Stimulated activated naive CD8-positive, alpha-beta T cell treated with anti-CD3 and anti-CD28 coated beads, Interleukin-15, amount 100 ng/mL, for 72 hours (primary cell): Measurements from ENCODE around the gene TMEM238.

Source experiments
- ATAC-seq: fragments of 150-1000 bp; cut with Tn5 transposase; 2 replicates; pipeline ENCODE4 v1.10.0; 2021; ENCODE audit warnings: mild to moderate bottlenecking, moderate library complexity
- DNase-seq, 2 donors: peaks; one replicate each; pipeline ENCODE4 v3.0.0; 2021 to 2022
- H3K27ac Mint-ChIP-seq, 2 donors: one replicate each; pipeline ENCODE4 v1.8.0; 2022; ENCODE audit warnings: mild to moderate bottlenecking in 2 of 2, mixed read lengths in 2 of 2, moderate library complexity in 2 of 2
- H3K27me3 Mint-ChIP-seq: one replicate; pipeline ENCODE4 v1.8.0; 2022; ENCODE audit warnings: mixed read lengths
- H3K4me1 Mint-ChIP-seq: one replicate; pipeline ENCODE4 v1.8.0; 2022; ENCODE audit warnings: mild to moderate bottlenecking, mixed read lengths
- H3K4me3 Mint-ChIP-seq, 2 donors: one replicate each; pipeline ENCODE4 v1.8.0; 2022; ENCODE audit warnings: mild to moderate bottlenecking in 2 of 2, mixed read lengths in 2 of 2, moderate library complexity in 1 of 2
- H3K9me3 Mint-ChIP-seq, 2 donors: one replicate each; pipeline ENCODE4 v1.8.0; 2022; ENCODE audit warnings: mixed read lengths in 2 of 2

TMEM238 gene

DNA sequence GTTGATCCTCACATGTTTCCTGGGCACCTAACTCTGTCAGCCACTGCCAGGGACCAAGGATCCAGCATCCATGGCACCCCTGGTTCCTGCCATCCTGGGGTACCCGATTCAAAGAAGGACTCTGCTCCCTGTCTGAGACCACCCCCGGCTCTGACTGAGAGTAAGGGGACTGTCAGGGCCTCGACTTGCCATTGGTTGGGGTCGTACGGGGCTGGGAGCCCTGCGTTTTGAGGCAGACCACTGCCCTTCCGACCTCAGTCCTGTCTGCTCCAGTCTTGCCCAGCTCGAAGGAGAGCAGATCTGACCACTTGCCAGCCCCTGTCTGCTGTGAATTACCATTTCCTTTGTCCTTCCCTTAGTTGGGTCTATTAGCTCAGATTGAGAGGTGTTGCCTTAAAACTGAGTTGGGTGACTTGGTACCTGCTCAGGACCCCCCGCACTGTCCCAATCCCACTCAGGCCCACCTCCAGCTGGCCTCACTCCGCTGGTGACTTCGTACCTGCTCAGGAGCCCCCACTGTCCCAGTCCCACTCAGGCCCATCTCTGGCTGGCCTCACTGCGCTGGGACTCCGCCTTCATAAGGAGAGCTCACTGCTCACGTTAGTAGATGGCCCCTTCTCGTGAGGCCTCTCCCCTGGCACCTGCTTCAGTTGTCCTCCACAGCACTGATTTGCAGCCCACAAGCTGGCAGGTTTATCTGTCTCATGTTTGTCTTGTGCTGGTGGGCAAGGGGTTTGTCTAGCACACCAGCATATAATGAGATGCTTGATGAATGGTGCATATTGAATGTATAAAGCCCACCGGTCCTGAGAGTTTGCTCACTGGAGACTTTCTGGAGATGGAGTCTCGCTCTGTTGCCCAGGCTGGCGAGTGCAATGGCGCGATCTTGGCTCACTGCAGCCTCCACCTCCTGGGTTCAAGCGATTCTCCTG, 5.6 kb upstream of the TMEM238 start:
- DNase-seq (no peak), ATAC-seq (no peak)
- peak overlapping the region; percentile 58 to 83 for H3K27ac Mint-ChIP-seq

DNA sequence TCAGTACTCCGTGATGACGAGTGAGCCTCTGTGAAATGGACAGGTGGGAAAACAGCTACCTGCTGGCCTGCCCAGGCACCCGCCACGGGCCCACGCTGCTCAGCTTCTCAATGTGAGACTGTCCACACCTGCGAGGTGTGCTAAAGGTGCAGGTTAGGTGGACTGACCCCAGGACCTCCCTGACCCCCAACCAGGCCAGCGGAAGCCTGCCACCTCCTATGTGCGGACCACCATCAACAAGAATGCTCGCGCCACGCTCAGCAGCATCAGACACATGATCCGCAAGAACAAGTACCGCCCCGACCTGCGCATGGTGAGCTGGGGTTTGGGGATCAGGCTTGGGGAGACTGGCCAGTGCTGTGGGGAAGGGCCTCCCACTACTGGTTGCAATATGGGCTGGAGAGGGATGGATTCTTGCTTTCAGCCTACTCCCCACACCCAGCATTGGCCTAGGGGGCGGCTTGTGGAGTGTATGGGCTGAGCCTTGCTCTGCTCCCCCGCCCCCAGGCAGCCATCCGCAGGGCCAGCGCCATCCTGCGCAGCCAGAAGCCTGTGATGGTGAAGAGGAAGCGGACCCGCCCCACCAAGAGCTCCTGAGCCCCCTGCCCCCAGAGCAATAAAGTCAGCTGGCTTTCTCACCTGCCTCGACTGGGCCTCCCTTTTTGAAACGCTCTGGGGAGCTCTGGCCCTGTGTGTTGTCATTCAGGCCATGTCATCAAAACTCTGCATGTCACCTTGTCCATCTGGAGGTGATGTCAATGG, 3.8 kb upstream of the TMEM238 start:
- H3K4me1 Mint-ChIP-seq = peaks cover 69% of the 10 kb centered on the region
- H3K27me3 Mint-ChIP-seq = no peaks in the 10 kb centered on the region
- H3K9me3 Mint-ChIP-seq = no peaks in the 10 kb centered on the region
- DNase-seq (no peak), ATAC-seq (no peak)
- peak overlapping the region; percentile 76 to 79 for H3K27ac Mint-ChIP-seq
- H3K4me3 Mint-ChIP-seq = peak overlapping the region; percentile 93 to 98

More for the DNA sequence above, 5.6 kb upstream of the TMEM238 start:
- Mint-ChIP-seq H3K27me3 (no peaks in the 10 kb centered on the region), H3K4me1 (peaks cover 66% of the 10 kb centered on the region), H3K4me3 (peak overlapping the region; percentile 23 to 68), H3K9me3 (no peaks in the 10 kb centered on the region)

DNA sequence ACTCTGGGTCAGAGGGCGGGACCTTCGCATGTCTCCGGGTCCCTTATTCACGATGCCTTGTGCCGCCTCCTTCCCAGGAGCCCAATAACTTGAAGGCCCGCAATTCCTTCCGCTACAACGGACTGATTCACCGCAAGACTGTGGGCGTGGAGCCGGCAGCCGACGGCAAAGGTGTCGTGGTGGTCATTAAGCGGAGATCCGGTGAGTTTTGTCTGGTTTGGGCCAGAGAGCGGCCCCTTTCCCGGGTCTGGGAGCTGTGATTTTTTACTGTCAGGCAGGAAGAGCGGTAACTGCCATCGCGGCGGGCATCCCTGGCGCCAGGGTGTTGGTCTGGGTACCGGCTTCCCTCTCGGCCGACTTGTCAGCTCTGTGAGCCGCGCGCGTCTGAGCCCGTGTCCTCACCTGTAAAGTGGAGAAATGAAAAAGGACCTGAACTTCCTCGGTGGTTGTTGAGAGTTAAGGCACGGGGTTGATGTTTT, 2.4 kb upstream of the TMEM238 start:
- DNase-seq (no peak), ATAC-seq (no peak)
- peak overlapping the region; percentile 93 to 98 for H3K4me3 Mint-ChIP-seq
- peaks cover 80% of the 10 kb centered on the region for H3K4me1 Mint-ChIP-seq
- H3K9me3 Mint-ChIP-seq = peaks cover 0 to 4% of the 10 kb centered on the region in 2 donors
- peak overlapping the region; percentile 99 for H3K27ac Mint-ChIP-seq
- H3K27me3 Mint-ChIP-seq = no peaks in the 10 kb centered on the region

DNA sequence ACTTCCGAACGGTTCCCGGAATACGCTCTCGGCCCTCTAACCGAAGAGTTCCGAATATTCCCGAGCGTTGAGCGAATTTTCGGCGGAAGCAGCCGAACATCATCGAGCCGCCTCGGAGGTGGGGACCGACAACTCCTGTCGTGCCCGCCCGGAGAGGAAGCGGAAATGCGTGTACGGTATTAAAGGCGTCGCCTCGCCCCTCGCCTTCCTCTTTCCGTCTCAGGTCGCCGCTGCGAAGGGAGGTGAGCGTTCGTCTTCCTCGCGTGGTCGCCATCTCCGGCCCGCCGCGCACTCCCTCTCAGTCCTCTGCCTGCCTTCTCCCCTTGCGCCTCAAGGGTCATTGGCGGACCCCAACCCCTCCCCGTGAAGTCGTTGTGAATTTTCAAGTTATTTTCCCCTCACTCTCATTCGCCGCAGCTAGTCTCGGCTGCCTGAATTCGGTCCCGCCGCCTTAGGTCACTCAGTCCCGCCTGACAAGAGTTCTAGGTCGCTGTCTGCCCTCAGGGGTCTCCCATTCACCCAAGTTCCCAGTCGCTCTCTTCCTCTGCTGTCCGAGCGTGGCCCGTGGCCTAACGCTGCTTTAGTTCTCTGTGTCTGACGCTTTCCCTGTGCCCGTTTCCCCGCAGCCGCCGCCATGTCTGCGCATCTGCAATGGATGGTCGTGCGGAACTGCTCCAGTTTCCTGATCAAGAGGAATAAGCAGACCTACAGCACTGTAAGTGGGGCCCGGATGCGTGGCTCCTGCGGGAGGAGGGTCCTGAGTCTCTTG, 1.8 kb upstream of the TMEM238 start, which contains the start of gene RPL28:
RPL28 (plus strand) TSS at position 209 of the 769 bp plus-strand sequence; CDS start at position 635, 426 bp downstream.
- ATAC-seq = peak; percentile 79
- DNase-seq = peak; percentile 99
- Mint-ChIP-seq H3K9me3 (peaks cover 0 to 4% of the 10 kb centered on the region in 2 donors), H3K27ac (peak within 1 kb of the TSS; percentile 99), H3K4me3 (peak within 1 kb of the TSS; percentile 93 to 98), H3K4me1 (peaks cover 82% of the 10 kb centered on the region), H3K27me3 (no peaks in the 10 kb centered on the region)

DNA sequence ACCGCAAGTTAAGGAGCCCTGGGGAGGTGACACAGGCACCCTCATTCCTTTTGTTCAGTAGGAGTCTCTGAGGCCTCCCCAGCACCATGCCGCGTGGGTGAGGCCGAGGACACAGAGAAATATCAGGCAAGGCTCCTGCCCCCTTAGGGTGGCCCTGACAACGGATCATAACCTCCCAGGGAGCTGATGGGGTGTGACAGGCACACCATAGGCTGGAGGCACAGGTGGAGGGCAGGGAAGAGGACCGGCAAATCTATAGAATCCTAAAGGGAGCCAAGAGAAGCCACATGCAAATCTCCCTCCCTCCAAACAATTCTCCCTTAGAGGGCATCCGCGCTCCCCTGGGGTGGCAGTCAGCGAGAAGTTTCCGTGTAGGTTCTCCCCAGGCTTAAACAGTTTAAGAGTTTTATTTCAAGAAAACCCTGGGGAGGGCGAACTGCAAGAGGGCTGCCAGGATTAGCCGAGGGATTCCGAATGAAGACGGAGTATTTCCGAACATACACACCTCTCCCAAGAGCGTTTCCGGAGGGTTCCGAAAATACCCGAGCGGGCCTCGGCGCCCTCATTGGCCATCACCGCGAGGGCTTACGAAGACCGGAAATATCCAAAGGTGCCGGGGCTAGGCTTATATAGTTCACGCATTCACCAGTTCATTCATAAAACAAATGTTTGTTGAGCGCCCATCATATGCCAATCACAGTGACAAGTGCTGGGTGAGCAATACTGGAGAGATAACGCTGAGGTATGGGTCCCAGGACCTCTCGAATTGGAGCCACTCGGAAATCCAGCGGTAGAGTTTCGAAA, 1.0 kb upstream of the TMEM238 start:
- Mint-ChIP-seq H3K27me3 (no peaks in the 10 kb centered on the region), H3K4me3 (peak overlapping the region; percentile 93 to 98), H3K9me3 (peaks cover 0 to 4% of the 10 kb centered on the region in 2 donors), H3K4me1 (peaks cover 74% of the 10 kb centered on the region), H3K27ac (peak overlapping the region; percentile 99)
- DNase-seq (peak; percentile 95), ATAC-seq (peak; percentile 84)

DNA sequence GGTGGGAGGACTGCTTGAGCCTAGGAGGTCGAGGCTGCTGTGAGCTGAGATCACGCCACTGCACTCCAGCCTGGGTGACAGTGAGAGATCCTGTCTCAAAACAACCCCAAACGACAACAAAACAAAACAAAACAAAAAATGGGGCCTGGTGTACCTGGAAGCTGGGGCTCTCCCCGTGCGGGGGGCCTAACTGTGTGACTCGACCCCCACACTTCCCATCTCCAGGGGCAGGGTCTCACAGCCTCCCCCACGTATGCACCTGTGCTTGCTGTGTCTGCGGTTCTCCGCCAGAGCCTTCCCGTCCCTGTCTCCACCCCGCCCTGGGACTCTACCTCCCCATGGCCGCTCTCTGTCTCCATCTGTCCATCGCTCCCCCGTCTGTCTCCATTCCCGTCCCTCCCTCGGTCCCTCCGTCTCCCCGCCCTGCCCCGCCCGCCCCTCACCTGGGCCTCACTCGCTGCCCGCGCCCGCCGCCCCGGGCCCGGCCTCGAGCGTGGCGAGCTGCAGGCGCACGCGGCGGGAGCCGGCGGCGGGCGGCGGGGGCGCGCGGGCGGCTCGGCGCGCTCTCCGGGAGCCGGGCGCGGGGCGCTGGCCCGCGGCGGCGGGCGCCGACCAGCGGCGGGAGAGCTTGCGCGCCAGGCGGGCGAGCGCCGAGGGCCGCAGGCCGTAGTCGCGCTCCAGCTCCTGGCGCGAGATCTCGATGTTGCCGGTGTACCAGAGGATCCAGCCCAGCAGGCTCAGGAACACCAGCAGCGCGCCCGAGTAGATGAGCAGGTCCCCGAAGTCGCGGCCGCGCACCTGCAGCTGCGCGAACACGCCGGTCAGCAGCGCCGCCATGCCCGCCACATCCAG, 587 bp downstream of the TMEM238 start:
- peaks cover 58% of the 10 kb centered on the region for H3K4me1 Mint-ChIP-seq
- peak overlapping the region; percentile 95 to 98 for H3K27ac Mint-ChIP-seq
- ATAC-seq (peak; percentile 48), DNase-seq (peak; percentile 70 to 72)
- peaks cover 0 to 4% of the 10 kb centered on the region in 2 donors for H3K9me3 Mint-ChIP-seq
- H3K27me3 Mint-ChIP-seq = no peaks in the 10 kb centered on the region
- peak overlapping the region; percentile 95 to 98 for H3K4me3 Mint-ChIP-seq

DNA sequence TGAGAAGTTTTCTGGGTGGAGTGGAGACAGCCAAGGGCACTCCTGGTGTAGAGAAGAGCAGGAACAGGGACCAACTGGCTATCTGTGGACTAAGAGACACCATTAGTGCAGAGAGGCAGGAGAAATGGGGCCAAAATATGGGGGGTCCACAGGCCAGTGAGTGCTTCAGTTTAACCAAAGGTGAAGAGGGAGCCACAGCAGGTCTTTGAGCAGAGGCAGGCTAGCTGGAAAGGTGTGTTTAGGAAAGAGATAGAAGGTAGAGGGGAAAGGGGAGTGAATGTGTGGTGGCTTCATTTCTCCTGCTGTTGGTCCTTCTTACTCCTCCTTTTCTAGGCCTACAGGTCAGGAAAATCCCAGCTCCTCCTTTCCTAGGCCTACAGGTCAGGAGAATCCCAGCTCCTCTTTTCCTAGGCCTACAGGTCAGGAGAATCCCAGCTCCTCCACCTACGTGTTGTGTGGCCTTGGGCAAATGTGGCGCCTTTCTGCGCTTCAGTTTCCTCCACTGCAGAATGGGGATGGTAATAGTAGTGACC, 1.5 kb downstream of the TMEM238 start:
- H3K4me1 Mint-ChIP-seq = peaks cover 49% of the 10 kb centered on the region
- no peak for ATAC-seq
- H3K27me3 Mint-ChIP-seq = no peaks in the 10 kb centered on the region
- no peak for DNase-seq
- peaks cover 0 to 4% of the 10 kb centered on the region in 2 donors for H3K9me3 Mint-ChIP-seq
- H3K4me3 Mint-ChIP-seq = peak overlapping the region; percentile 95 to 98
- peak overlapping the region in 1 of 2 donors; percentile 98 for H3K27ac Mint-ChIP-seq

DNA sequence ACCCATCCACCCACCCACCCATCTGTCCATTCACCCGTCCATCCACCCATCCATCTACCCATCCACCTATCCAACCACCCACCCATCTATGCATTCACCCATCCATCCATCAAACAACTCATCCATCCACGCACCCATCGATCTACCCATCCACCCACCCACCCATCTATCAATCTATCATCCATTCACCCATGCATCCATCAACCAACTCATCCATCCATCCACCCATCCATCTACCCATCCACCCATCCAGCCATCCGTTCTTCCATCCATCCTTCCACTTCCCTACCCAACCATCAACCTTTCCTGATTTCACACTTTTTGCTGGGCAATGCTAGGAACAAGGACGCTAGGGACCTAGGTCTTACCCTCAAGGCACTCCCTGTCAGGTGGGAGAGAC, 2.1 kb downstream of the TMEM238 start:
- peaks cover 43% of the 10 kb centered on the region for H3K4me1 Mint-ChIP-seq
- ATAC-seq (no peak), DNase-seq (no peak)
- H3K4me3 Mint-ChIP-seq = peak overlapping the region; percentile 41 to 98
- no peaks in the 10 kb centered on the region for H3K27me3 Mint-ChIP-seq
- peaks cover 0 to 4% of the 10 kb centered on the region in 2 donors for H3K9me3 Mint-ChIP-seq
- H3K27ac Mint-ChIP-seq = peak overlapping the region in 1 of 2 donors; percentile 45

DNA sequence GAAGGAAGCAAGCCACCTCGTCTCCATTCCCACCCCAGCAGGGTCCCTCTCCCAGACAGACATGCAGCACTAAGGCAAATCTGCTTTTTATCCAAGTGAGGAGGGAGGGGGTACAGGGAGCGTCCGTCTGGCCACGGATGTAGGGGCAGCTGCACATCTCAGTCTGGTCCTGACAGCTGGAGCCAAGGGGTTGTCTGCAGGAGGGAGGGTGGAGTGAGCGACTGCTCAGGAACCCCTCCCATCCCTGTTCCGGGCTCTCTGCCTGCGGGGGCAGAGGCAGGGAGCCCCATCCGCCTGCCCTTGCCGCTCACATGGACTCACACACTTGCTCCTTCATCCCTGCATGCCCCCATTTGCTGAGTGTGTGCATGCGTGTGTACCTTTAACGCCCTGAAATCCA, 4.9 kb downstream of the TMEM238 start:
- H3K27ac Mint-ChIP-seq = no peak overlapping the region
- DNase-seq (no peak), ATAC-seq (no peak)
- peaks cover 19% of the 10 kb centered on the region for H3K27me3 Mint-ChIP-seq
- H3K4me3 Mint-ChIP-seq = no peak overlapping the region
- H3K4me1 Mint-ChIP-seq = peaks cover 32% of the 10 kb centered on the region
- H3K9me3 Mint-ChIP-seq = peaks cover 0 to 4% of the 10 kb centered on the region in 2 donors

DNA sequence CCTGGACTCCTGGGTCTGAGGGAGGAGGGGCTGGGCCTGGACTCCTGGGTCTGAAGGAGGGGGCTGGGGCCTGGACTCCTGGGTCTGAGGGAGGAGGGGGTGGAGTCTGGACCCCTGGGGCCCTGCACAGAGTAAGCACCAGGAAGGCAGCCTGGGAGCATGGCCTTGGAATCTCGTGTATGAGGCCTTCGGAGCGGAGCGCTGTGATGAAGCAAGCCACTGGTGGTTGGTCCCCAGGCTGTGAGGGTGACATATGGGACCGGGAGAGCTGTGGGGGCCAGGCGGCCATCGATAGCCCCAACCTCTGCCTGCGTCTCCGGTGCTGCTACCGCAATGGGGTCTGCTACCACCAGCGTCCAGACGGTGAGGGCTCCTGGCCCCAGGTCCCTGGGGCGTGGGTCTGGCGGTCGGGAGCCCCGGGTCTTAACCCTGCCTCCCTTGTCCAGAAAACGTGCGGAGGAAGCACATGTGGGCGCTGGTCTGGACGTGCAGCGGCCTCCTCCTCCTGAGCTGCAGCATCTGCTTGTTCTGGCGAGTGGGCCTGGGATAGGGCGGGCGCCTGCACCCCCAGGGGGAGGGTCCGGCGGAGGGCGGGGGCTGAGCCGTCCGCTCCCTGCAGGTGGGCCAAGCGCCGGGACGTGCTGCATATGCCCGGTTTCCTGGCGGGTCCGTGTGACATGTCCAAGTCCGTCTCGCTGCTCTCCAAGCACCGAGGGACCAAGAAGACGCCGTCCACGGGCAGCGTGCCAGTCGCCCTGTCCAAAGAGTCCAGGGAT, 6.5 kb downstream of the TMEM238 start:
- no peak for DNase-seq
- Mint-ChIP-seq H3K27me3 (peaks cover 35% of the 10 kb centered on the region), H3K9me3 (peaks cover 0 to 4% of the 10 kb centered on the region in 2 donors), H3K4me1 (peaks cover 37% of the 10 kb centered on the region), H3K27ac (no peak overlapping the region), H3K4me3 (no peak overlapping the region)
- no peak for ATAC-seq

DNA sequence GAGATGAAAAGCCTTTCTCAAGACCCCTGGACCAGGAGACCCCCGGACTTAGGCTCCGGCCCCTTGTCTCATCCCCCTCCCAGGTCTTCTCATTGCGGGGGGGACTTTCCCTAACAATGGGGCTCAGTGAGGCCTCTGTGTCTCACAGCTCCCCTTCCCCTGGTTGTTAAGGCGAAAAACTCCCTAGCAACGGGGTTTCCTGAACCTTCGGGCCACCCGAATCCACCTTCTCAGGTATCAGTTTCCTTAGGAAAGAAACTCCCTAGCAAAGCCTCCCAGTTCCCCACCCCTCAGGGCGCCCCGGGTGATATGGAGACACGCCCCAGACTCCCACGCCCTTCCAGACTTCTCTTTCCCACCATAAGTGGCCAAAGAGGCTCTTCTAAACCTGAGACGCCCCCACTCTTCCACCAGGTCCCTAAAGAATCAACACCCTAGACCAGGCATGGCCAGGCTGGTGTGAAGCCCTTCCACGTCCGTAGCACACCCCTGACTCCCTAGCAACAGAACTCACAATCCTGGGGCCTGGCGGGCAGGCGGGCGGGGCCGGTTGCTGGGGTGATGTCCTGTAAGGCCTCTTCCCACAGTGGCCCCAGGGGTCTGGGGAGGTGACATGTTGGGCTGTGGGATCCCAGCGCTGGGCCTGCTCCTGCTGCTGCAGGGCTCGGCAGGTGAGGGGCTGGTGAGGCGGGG, 7.7 kb downstream of the TMEM238 start, which contains the start of gene TMEM190:
TMEM190 (plus strand) TSS at position 586 of the 693 bp plus-strand sequence; CDS start at position 614, 28 bp downstream.
- peaks cover 47% of the 10 kb centered on the region for H3K27me3 Mint-ChIP-seq
- no peaks in the 10 kb centered on the region for H3K9me3 Mint-ChIP-seq
- ATAC-seq = no peak

More for the DNA sequence above, 7.7 kb downstream of the TMEM238 start, which contains the start of gene TMEM190:
- Mint-ChIP-seq H3K27ac (no peak within 1 kb of the TSS), H3K4me3 (no peak within 1 kb of the TSS), H3K4me1 (peaks cover 34% of the 10 kb centered on the region)
- no peak for DNase-seq
